H1 (cell line): ENCODE results near the gene PDE1A. TPM values are rescaled to one million over a fixed set of nuclear protein-coding genes. Genes with fewer than 3 reads are reported as not detected.

Experiments
- CHD7 ChIP-seq: fragments of 300-600 bp; sonication (generic); IDR thresholded peaks from 2 replicates; pipeline ENCODE4 v1.7.1; 2012; ENCODE audit warnings: low read length, moderate library complexity, mild to moderate bottlenecking, inconsistent platforms; ENCODE audit not compliant: insufficient replicate concordance
- HDAC2 ChIP-seq, 2 experiments: fragments of 300-600 bp in 1 of 2; sonication (generic) in 1 of 2; IDR thresholded peaks; 2 replicates each; pipeline ENCODE4 v1.6.1; 2011 to 2012; ENCODE audit warnings: low read depth in 2 of 2, low read length in 2 of 2, mild to moderate bottlenecking in 2 of 2, moderate library complexity in 2 of 2, borderline replicate concordance in 1 of 2, inconsistent platforms in 1 of 2
- NANOG ChIP-seq: IDR thresholded peaks from 2 replicates; pipeline ENCODE4 v1.6.1; 2011; ENCODE audit warnings: low read length, low read depth, mild to moderate bottlenecking, inconsistent platforms; ENCODE audit not compliant: insufficient read depth, poor library complexity, severe bottlenecking
- POLR2A ChIP-seq, 2 experiments: IDR thresholded peaks; 1 replicate in 1 of 2; 2 replicates in 1 of 2; pipeline ENCODE4 v1.6.1; 2011; ENCODE audit warnings: low read depth in 2 of 2, low read length in 2 of 2, mild to moderate bottlenecking in 2 of 2; ENCODE audit errors: control extremely low read depth in 1 of 2
- POLR2AphosphoS5 ChIP-seq: IDR thresholded peaks from 2 replicates; pipeline ENCODE4 v1.6.1; 2011; ENCODE audit warnings: low read depth, low read length
- SIN3A ChIP-seq, 2 experiments: IDR thresholded peaks in 1 of 2; conservative IDR thresholded peaks in 1 of 2; 2 replicates each; pipeline ENCODE4 v1.6.1; 2011 to 2012; ENCODE audit warnings: low read length in 2 of 2, improper control_type of control experiment in 1 of 2, low read depth in 1 of 2, mild to moderate bottlenecking in 1 of 2
- TEAD4 ChIP-seq: IDR thresholded peaks from 2 replicates; pipeline ENCODE4 v1.6.1; 2012; ENCODE audit warnings: low read depth, low read length, inconsistent platforms, mixed read lengths
- USF2 ChIP-seq: IDR thresholded peaks from 2 replicates; pipeline ENCODE4 v1.6.1; 2011; ENCODE audit warnings: low read length, improper control_type of control experiment
- polyA plus RNA-seq, 7 experiments: library from polyadenylated mRNA; depleted of rRNA in 3 of 7; stranded (reverse) in 5 of 7; unstranded in 2 of 7; fragments of >200 nt in 5 of 7; fragments of 200-250 nt in 2 of 7; gene quantifications; 1 replicate in 5 of 7; 2 replicates in 1 of 7; 4 replicates in 1 of 7; pipeline versions ENCODE4 v1.2.1 to v1.2.3, GENCODE V29; 2011 to 2013; ENCODE audit warnings: missing spikeins in 2 of 7, mixed read lengths in 2 of 7
- total RNA-seq: library from RNA; stranded (reverse); fragmentation: NEBNext Ultra II Directional; extraction: Animal tissue kit (Norgen Biotek cat#: 25700); gene quantifications from 2 replicates; pipeline ENCODE4 v1.2.1, GENCODE V29; 2021

PDE1A gene
- total and polyA plus RNA-seq, 2 of the 8 experiments (the other 6 are each of a cell fraction or from before 2014, with no cell fraction given): 0.34 TPM; not detected in 1

- TF ChIP-seq CHD7 (no peak), POLR2A (IDR thresholded peaks at IDR 0.05; ENCODE audit: control extremely low read depth in 1 of 2, low read depth in 2 of 2, low read length in 2 of 2) (no peak), TEAD4 (no peak), HDAC2 (IDR thresholded peaks at IDR 0.05; ENCODE audit: borderline replicate concordance in 1 of 2, low read depth in 2 of 2, low read length in 2 of 2) (no peak), POLR2AphosphoS5 (no peak), USF2 (no peak), NANOG (no peak), SIN3A (conservative IDR thresholded peaks at IDR 0.05 in 1 of 2, IDR thresholded peaks at IDR 0.05 in 1 of 2; ENCODE audit: low read depth in 1 of 2, low read length in 2 of 2) (no peak)
These were observed 60.2 kb downstream of the PDE1A start (continued) for GRCh38 chr2:182366628-182367027.
